Measurements from ENCODE around the gene EXOC8. TPM values are rescaled to one million over a fixed set of nuclear protein-coding genes. Genes with fewer than 3 reads are reported as not detected.

EXOC8 gene
- total and polyA plus RNA-seq, 9 of the 15 experiments (the other 6 are each of a cell fraction or from before 2014, with no cell fraction given), result 2.1 to 13.6 (median 7.2) TPM

- TF ChIP-seq CHAMP1 (IDR thresholded peaks at IDR 0.05), result no peak
- no peak for TF ChIP-seq ERF (CRISPR knock-in tag; IDR thresholded peaks at IDR 0.05)
- peak; percentile 89 for TF ChIP-seq POLR2G (IDR thresholded peaks at IDR 0.05; ENCODE audit: low read depth, low read length)
- no peak for TF ChIP-seq HMG20A (CRISPR knock-in tag; conservative IDR thresholded peaks at IDR 0.05)
- TF ChIP-seq SIX5 (IDR thresholded peaks at IDR 0.05; ENCODE audit: borderline replicate concordance in 1 of 2, insufficient read depth in 1 of 2, low read depth in 1 of 2, low read length in 2 of 2), result no peak
- peak; percentile 67 for TF ChIP-seq RBM25 (IDR thresholded peaks at IDR 0.05; ENCODE audit: low read depth, low read length, severe bottlenecking)
- TF ChIP-seq NFRKB (IDR thresholded peaks at IDR 0.05; ENCODE audit: low read depth), result no peak
- no peak for TF ChIP-seq ZNF696 (CRISPR knock-in tag; conservative IDR thresholded peaks at IDR 0.05)
- TF ChIP-seq TBL1XR1 (IDR thresholded peaks at IDR 0.05; ENCODE audit: low read length in 2 of 2), result no peak; a peak in 1 of 4 replicates
- TF ChIP-seq PURB (CRISPR knock-in tag; IDR thresholded peaks at IDR 0.05; ENCODE audit: low read depth), result no peak
- TF ChIP-seq SLC30A9 (CRISPR knock-in tag; IDR thresholded peaks at IDR 0.05), result no peak
- TF ChIP-seq THAP12 (CRISPR knock-in tag; IDR thresholded peaks at IDR 0.05), result peak; percentile 76; the same call in 1 of the 2 replicates
- TF ChIP-seq YY1 (IDR thresholded peaks at IDR 0.05; ENCODE audit: borderline replicate concordance in 1 of 3, control insufficient read depth in 1 of 3, extremely low read depth in 1 of 3, insufficient read depth in 3 of 3, insufficient read length in 1 of 3, insufficient replicate concordance in 2 of 3, low read depth in 1 of 3, low read length in 2 of 3), result peak in 2 of 3 experiments; percentile 7 to 23
- peak; percentile 73; the same call in 1 of the 2 replicates for TF ChIP-seq ZNF395 (CRISPR knock-in tag; IDR thresholded peaks at IDR 0.05)
- no peak; the same call in 1 of the 2 replicates for TF ChIP-seq ATF3 (IDR thresholded peaks at IDR 0.05)
- no peak for TF ChIP-seq ATF3 (CRISPR knock-in tag; conservative IDR thresholded peaks at IDR 0.05)
- TF ChIP-seq ZFP36 (IDR thresholded peaks at IDR 0.05; ENCODE audit: low read depth, low read length, partially characterized antibody), result peak; percentile 21
- no peak for TF ChIP-seq NFE2L1 (tag; IDR thresholded peaks at IDR 0.05; ENCODE audit: borderline replicate concordance, low read depth)
Observed at GRCh38 chr1:231337472-231338269, at the start of gene EXOC8 (continued).
